ENCODE results near the gene PRKD1. TPM values are rescaled to one million over a fixed set of nuclear protein-coding genes. Genes with fewer than 3 reads are reported as not detected.

Gene PRKD1
- total RNA-seq, 1 experiment from 2014 or later, result not detected

- Histone ChIP-seq H3K9me2 (ENCODE audit: insufficient read depth) (no peaks in the 10 kb centered on the region), H3K4me1 (ENCODE audit: control insufficient read depth in 1 of 2, insufficient read depth in 2 of 2, low read length in 2 of 2) (no peaks in the 10 kb centered on the region), H3K27ac (ENCODE audit: low read depth, low read length) (no peak overlapping the region), H3K9ac (ENCODE audit: low read length) (no peak overlapping the region), H3K36me3 (ENCODE audit: control insufficient read depth in 1 of 2, insufficient read depth in 2 of 2, low read length in 2 of 2) (no peaks in the 10 kb centered on the region), H3K4me3 (replicated peaks in 1 of 2; ENCODE audit: low read depth in 1 of 2, low read length in 2 of 2) (no peak overlapping the region), H3K27me3 (ENCODE audit: insufficient read depth, low read length) (no peaks in the 10 kb centered on the region), H2AFZ (ENCODE audit: low read depth, low read length, poor library complexity, severe bottlenecking) (no peak overlapping the region), H4K20me1 (ENCODE audit: insufficient read depth) (no peaks in the 10 kb centered on the region), H3K4me2 (ENCODE audit: low read length) (no peak overlapping the region), H3K9me3 (ENCODE audit: control insufficient read depth in 1 of 2, insufficient read depth in 1 of 2, low read depth in 1 of 2, low read length in 2 of 2) (peaks cover 8 to 29% of the 10 kb centered on the region in 2 experiments; a peak in 3 of 4 replicates), H3K79me2 (ENCODE audit: insufficient read depth, low read length) (no peaks in the 10 kb centered on the region)
- ATAC-seq, result no peak
- no peak for TF ChIP-seq JUND (IDR thresholded peaks at IDR 0.05)
- TF ChIP-seq SRF (IDR thresholded peaks at IDR 0.05; ENCODE audit: low read depth), result no peak
- TF ChIP-seq ZNF274 (IDR thresholded peaks at IDR 0.05; ENCODE audit: low read depth, low read length), result no peak
- no peak for TF ChIP-seq YY1 (IDR thresholded peaks at IDR 0.05; ENCODE audit: extremely low read depth, insufficient replicate concordance, low read depth, low read length)
- no peak for TF ChIP-seq MAX (IDR thresholded peaks at IDR 0.05)
- no peak for TF ChIP-seq SIN3A (IDR thresholded peaks at IDR 0.05; ENCODE audit: low read depth)
- no peak for TF ChIP-seq ZFX (IDR thresholded peaks at IDR 0.05)
- no peak for TF ChIP-seq ELF1 (IDR thresholded peaks at IDR 0.05; ENCODE audit: borderline replicate concordance, low read depth)
- TF ChIP-seq CEBPB (IDR thresholded peaks at IDR 0.05; ENCODE audit: low read depth), result no peak
- no peak for TF ChIP-seq RAD21 (IDR thresholded peaks at IDR 0.05; ENCODE audit: low read depth)
- no peak for TF ChIP-seq EZH2phosphoT487 (IDR thresholded peaks at IDR 0.05; ENCODE audit: borderline replicate concordance)
- no peak for TF ChIP-seq ZBTB33 (IDR thresholded peaks at IDR 0.05; ENCODE audit: extremely low read depth, insufficient replicate concordance, low read length)
- no peak for TF ChIP-seq FOSL1 (IDR thresholded peaks at IDR 0.05; ENCODE audit: low read depth)
- TF ChIP-seq EZH2 (IDR thresholded peaks at IDR 0.05), result no peak
- ChIA-PET RAD21 (ENCODE audit: low non-redundant PET in 1 of 2, low total read pairs in 2 of 2, uncharacterized antibody in 2 of 2, unreplicated experiment in 2 of 2) (no interaction called here), CTCF (no interaction called here), POLR2A (no interaction called here)
- no peak for DNase-seq (ENCODE audit: low read depth, low spot score)
- intact Hi-C loops (cut with micrococcal nuclease), result no loop called here
- no TSS peak for BruUV-seq (replicated peaks)
Measured at GRCh38 chr14:29896354-29896821, 31.3 kb downstream of the PRKD1 start.

All from HCT116 (cell line).